Epithelial cell of esophagus (primary cell): ENCODE data around the gene ING3.

Experiments
- DNase-seq: peaks from one replicate; pipeline ENCODE4 v3.0.0; 2010; ENCODE audit warnings: low read depth
- H3K4me3 ChIP-seq: 2 replicates; pipeline ENCODE4 v1.5.1; 2011; ENCODE audit warnings: mild to moderate bottlenecking, low read length, control low read depth
- TF ChIP-seq, protein P1 (sequence below): IDR thresholded peaks from 2 replicates; pipeline ENCODE4 v1.5.1; 2011; ENCODE audit warnings: low read depth, mild to moderate bottlenecking, low read length, control low read depth, inconsistent platforms; ENCODE audit not compliant: insufficient read depth; ENCODE audit errors: missing control alignments

Gene ING3

DNA sequence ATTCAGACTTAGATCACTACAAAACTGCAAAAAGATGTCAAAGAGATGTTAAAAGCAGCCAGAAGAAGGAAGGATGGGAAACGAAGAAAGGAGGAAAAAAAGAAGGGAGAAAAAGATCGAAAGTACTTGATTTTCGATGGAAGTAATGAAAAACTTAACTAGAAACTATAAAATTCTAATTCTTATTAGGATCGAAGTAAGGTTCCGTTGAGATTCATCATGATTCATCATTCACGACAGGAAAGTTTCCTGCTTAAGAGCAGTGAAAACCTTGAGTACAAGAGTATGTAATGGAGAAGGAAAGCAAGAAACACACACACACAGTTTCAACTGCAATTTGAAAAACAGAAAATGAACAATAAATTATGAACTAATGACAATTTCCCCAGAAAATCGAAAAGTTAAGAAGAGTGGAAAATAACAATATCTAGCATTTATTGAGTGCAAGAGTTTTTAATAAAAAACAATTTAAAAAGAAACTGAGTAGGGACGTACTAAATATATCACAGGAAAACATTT is 1.1 kb upstream of the ING3 start:
- TF ChIP-seq, protein P1, sequence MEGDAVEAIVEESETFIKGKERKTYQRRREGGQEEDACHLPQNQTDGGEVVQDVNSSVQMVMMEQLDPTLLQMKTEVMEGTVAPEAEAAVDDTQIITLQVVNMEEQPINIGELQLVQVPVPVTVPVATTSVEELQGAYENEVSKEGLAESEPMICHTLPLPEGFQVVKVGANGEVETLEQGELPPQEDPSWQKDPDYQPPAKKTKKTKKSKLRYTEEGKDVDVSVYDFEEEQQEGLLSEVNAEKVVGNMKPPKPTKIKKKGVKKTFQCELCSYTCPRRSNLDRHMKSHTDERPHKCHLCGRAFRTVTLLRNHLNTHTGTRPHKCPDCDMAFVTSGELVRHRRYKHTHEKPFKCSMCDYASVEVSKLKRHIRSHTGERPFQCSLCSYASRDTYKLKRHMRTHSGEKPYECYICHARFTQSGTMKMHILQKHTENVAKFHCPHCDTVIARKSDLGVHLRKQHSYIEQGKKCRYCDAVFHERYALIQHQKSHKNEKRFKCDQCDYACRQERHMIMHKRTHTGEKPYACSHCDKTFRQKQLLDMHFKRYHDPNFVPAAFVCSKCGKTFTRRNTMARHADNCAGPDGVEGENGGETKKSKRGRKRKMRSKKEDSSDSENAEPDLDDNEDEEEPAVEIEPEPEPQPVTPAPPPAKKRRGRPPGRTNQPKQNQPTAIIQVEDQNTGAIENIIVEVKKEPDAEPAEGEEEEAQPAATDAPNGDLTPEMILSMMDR, result no peak
- peak; percentile 3 for DNase-seq
- H3K4me3 ChIP-seq, result peak overlapping the region; percentile 53

DNA sequence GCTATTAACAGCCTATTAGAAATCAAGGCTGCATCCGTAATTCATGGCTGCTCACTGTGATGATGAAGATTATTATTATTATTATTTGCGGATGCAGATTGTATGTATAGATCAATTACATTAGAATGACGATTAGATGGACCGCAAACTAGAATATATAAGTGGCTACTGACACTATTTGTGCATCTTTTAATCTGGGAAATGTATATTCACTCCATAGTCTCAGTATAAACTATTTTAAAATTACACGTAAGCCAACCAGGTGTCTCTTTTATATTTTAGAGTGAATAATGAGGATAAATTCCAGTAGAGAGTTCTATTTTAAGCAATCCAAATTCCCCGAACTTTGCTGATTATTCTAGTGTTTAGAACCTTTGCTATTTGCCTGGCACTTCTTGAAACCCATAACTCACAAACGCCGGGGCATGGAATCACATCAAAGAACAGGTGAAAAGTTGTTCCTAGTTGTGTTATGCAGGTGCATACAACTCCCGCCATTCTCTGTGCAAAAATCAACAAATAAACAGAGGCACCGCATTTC is 509 bp upstream of the ING3 start:
- TF ChIP-seq, protein P1, result no peak
- no peak for DNase-seq
- peak overlapping the region; percentile 53 for H3K4me3 ChIP-seq

DNA sequence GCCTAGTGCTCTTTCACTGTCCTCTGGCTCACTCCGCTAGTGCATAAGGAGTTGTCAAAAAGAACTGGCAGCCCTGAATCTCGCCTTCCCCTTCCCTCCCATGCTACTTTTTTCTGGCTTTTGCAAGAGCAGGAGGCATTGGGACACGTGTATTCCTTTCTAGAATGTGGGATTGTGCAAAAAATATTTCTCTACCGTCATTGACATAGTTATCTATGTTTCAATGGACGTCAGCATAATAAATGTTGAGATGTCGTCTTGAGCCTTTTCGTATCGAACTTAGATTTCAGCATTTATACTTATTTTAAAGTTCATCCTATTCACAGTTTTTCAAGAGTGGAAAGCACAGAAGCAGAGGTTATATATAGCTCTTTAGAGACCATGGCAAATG is 727 bp downstream of the ING3 start:
- DNase-seq, result no peak
- H3K4me3 ChIP-seq, result peak overlapping the region; percentile 54
- TF ChIP-seq, protein P1, result no peak

DNA sequence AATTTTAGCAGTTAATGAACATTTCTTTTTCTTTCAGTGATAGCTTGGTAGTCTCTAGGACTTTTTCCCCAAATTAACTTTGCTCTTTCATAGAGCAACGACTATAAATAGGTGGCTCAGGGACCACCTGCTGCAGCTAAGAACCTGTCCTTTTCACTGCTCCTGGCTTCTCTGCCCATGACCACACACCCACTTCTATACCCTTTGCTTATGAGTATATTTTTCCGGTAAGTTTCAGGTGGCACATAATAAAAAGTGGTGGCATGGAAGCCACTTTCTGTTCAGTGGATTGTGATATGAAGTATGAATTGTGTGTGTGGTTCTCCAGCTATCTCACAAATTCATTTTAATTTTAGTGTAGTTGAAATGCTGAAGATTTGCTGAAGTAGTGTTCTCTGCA is 1.2 kb downstream of the ING3 start:
- H3K4me3 ChIP-seq, result no peak overlapping the region
- DNase-seq, result no peak
- TF ChIP-seq, protein P1, result no peak

DNA sequence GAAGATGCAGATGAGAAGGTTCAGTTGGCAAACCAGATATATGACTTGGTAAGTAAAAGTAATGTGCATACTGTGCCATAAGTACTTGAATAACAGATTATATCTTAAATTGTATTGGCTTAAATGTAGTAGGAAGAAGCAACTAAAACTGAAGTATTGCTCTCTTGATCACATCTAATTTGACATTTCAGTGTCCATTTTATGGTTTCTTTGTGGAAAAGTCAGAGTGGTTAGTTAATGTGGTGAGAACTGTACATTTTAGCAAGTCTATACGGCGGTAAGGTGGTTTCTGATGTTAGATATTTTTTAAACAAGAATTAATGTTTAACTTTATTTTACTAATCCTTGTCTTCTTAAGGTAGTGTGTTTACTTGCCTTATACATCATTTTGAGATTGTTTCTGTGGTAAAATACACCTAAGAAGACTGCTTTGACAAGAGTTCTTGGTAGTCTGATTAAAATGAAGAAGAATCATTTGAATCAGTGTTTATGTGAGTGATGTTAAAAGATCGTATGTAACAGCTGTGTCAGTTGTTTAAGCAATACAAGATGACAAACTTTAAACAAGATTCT is 5.1 kb downstream of the ING3 start:
- no peak for DNase-seq
- H3K4me3 ChIP-seq, result no peak overlapping the region
- TF ChIP-seq, protein P1, result no peak

DNA sequence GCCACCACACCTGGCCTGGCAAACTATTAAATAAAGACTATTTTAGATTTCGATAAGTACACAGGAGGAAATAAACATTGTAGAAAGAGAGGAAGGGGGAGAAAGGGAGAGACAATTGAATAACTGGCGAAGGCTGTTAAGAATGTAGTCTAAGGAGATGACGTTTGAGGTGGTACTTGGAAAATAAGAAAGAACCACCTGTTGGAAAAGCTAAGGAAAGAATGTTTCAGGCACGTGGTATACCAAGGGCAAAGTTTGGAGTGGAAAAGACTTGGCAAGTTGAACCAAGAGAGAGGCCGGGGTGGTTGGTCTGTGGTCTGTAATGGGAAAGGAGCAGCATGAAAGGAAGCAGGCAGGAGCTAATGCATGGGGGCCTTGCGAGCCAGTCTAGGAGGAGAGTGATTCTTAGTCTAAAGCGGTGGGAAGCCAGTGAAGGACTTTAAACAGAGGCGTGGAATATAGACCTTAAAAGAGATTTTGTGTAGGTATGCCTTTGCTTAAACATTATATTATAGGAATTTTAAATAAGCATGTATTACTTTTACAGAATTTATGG is 9.4 kb downstream of the ING3 start:
- no peak overlapping the region for H3K4me3 ChIP-seq
- TF ChIP-seq, protein P1, result no peak
- no peak for DNase-seq
